SK-N-MC (cell line): ENCODE results near the gene LGR4.

Experiments
- DNase-seq: peaks from one replicate; pipeline ENCODE4 v3.0.0-alpha.2; 2011; ENCODE audit warnings: low read depth, low spot score
- H3K27ac ChIP-seq: fragments of 200-600 bp; sonication (generic); 2 replicates; pipeline ENCODE4 v1.5.1; 2016; ENCODE audit warnings: mixed run types
- H3K36me3 ChIP-seq: fragments of 200-600 bp; sonication (generic); 2 replicates; pipeline ENCODE4 v1.6.1; 2017; ENCODE audit warnings: antibody characterized with exemption, low read length, mixed read lengths; ENCODE audit not compliant: insufficient read depth
- H3K4me3 ChIP-seq: fragments of 200-600 bp; sonication (generic); 2 replicates; pipeline ENCODE4 v1.5.1; 2016
- H3K9ac ChIP-seq: fragments of 200-600 bp; sonication (generic); 2 replicates; pipeline ENCODE4 v1.8.0; 2017; ENCODE audit warnings: mixed run types, mixed read lengths; ENCODE audit not compliant: insufficient read length
- H3K9me3 ChIP-seq: fragments of 200-600 bp; sonication (generic); 2 replicates; pipeline ENCODE4 v1.6.1; 2017; ENCODE audit warnings: low read depth, mild to moderate bottlenecking, antibody characterized with exemption, low read length, moderate library complexity, mixed read lengths
- EZH2 ChIP-seq: fragments of 200-600 bp; sonication (generic); IDR thresholded peaks from one replicate; pipeline ENCODE4 v1.6.1; 2017; ENCODE audit warnings: antibody characterized with exemption
- FOXP2 ChIP-seq: optimal IDR thresholded peaks from 2 replicates; pipeline ENCODE3; 2011; ENCODE audit warnings: mild to moderate bottlenecking, moderate library complexity; ENCODE audit not compliant: insufficient read depth; ENCODE audit errors: extremely low read length, control extremely low read depth
- POLR2AphosphoS5 ChIP-seq: IDR thresholded peaks from 2 replicates; pipeline ENCODE4 v1.6.1; 2012; ENCODE audit warnings: mild to moderate bottlenecking, low read depth, low read length, borderline replicate concordance

LGR4 gene

DNA sequence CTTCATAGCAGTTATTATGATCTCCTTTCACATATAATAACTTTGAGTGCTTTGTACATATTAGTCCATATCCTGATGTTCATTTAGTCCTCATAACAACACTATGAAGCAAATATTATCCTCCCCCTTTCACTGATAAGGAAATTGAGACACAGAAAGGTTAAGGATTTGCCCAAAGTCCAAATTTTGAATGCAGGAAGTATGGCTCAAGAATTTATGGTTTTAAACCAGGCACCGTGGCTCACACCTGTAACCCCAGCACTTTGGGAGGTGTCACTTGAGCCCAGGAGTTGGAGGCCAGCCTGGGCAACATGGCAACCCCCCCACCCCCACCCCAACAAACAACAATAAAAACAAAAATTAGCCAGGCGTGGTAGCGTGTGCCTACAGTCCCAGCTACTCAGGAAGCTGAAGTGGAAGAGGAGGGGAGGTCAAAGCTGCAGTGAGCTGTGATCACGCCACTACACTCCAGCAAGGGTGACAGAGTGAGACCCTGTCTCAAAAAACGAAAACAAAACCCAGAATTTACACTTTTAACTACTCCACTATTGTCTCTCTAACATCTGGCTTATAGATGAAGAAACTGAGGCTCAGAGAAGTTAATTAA, 118.1 kb downstream of the LGR4 start:
- no peak overlapping the region for H3K4me3 ChIP-seq
- no peak overlapping the region for H3K27ac ChIP-seq
- no peak for DNase-seq
- H3K9me3 ChIP-seq, result no peaks in the 10 kb centered on the region
- H3K36me3 ChIP-seq, result peaks cover 7% of the 10 kb centered on the region
- TF ChIP-seq FOXP2 (no peak), EZH2 (no peak), POLR2AphosphoS5 (no peak)
- no peak overlapping the region for H3K9ac ChIP-seq

- no peak for DNase-seq
- H3K9ac ChIP-seq, result no peak overlapping the region
- H3K36me3 ChIP-seq, result peaks cover 7% of the 10 kb centered on the region
- H3K4me3 ChIP-seq, result no peak overlapping the region
- TF ChIP-seq POLR2AphosphoS5, result no peak
- no peak for TF ChIP-seq FOXP2
- TF ChIP-seq EZH2, result no peak
- no peaks in the 10 kb centered on the region for H3K9me3 ChIP-seq
- H3K27ac ChIP-seq, result peak overlapping the region; percentile 4; the same call in 1 of the 2 replicates
These were observed 118.8 kb downstream of the LGR4 start for GRCh38 chr11:27353593-27354358.

GRCh38 chr11:27352781-27353180, 119.8 kb downstream of the LGR4 start:
- H3K9me3 ChIP-seq, result no peaks in the 10 kb centered on the region
- DNase-seq, result no peak
- H3K27ac ChIP-seq, result no peak overlapping the region
- H3K4me3 ChIP-seq, result no peak overlapping the region
- no peak overlapping the region for H3K9ac ChIP-seq
- H3K36me3 ChIP-seq, result peaks cover 7% of the 10 kb centered on the region
- TF ChIP-seq POLR2AphosphoS5 (no peak), EZH2 (no peak), FOXP2 (no peak)

DNA sequence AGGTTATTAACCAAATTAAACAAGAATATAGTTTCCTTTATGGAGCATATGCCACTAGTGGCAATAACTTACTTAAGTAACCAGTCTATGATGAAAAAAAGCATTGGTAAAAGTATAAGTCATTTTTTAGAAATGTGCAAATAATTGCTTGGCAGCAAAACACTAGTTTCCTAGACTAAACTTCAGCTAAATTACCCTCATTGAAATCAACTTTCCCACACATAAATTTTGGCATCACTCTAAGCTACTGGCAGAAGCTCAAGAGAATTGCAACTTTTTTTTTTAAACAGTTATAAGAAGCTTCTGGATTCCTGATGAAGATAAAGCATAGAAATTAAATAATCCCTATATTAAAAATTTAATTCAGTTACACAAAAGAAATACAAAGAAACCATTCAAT, 122.1 kb downstream of the LGR4 start:
- H3K36me3 ChIP-seq, result peaks cover 7% of the 10 kb centered on the region
- no peak overlapping the region for H3K9ac ChIP-seq
- H3K27ac ChIP-seq, result peak overlapping the region; percentile 60
- DNase-seq, result no peak
- H3K9me3 ChIP-seq, result no peaks in the 10 kb centered on the region
- no peak overlapping the region for H3K4me3 ChIP-seq
- TF ChIP-seq FOXP2, result no peak
- no peak for TF ChIP-seq EZH2
- no peak for TF ChIP-seq POLR2AphosphoS5

- no peak for DNase-seq
- Histone ChIP-seq H3K9me3 (no peaks in the 10 kb centered on the region), H3K27ac (peak overlapping the region; percentile 60), H3K9ac (no peak overlapping the region), H3K4me3 (no peak overlapping the region), H3K36me3 (peaks cover 7% of the 10 kb centered on the region)
- TF ChIP-seq FOXP2, result no peak
- TF ChIP-seq POLR2AphosphoS5, result no peak
- TF ChIP-seq EZH2, result no peak
These were observed 122.7 kb downstream of the LGR4 start for GRCh38 chr11:27349919-27350318.

- TF ChIP-seq POLR2AphosphoS5 (no peak), FOXP2 (no peak), EZH2 (no peak)
- Histone ChIP-seq H3K27ac (no peak overlapping the region), H3K4me3 (no peak overlapping the region; the same call in 1 of the 2 replicates), H3K9me3 (no peaks in the 10 kb centered on the region), H3K36me3 (peaks cover 7% of the 10 kb centered on the region), H3K9ac (no peak overlapping the region)
- no peak for DNase-seq
These were observed 124.2 kb downstream of the LGR4 start for GRCh38 chr11:27348340-27348873.

- TF ChIP-seq POLR2AphosphoS5, result no peak
- no peak for TF ChIP-seq EZH2
- no peak for TF ChIP-seq FOXP2
- Histone ChIP-seq H3K36me3 (peaks cover 7% of the 10 kb centered on the region), H3K9me3 (no peaks in the 10 kb centered on the region), H3K4me3 (peak overlapping the region; percentile 42; the same call in 1 of the 2 replicates), H3K27ac (peak overlapping the region; percentile 78), H3K9ac (peak overlapping the region; percentile 58)
- DNase-seq, result no peak
These were observed 124.9 kb downstream of the LGR4 start for GRCh38 chr11:27347359-27348339.
